DOHH2 (cell line): Measurements from ENCODE around the gene MRFAP1.

ENCODE experiments used
- H3F3A ChIP-seq: fragments of 200-600 bp; sonication (generic), shearing (Covaris generic); 2 replicates; pipeline ENCODE4 v1.6.0; 2016; ENCODE audit warnings: antibody characterized with exemption, mild to moderate bottlenecking; ENCODE audit not compliant: control insufficient read depth, insufficient read depth
- H3K27ac ChIP-seq: fragments of 200-600 bp; sonication (generic); 2 replicates; pipeline ENCODE4 v1.5.1; 2014; ENCODE audit warnings: low read depth, mild to moderate bottlenecking, low read length, moderate library complexity
- H3K27me3 ChIP-seq: fragments of 200-600 bp; sonication (generic); 2 replicates; pipeline ENCODE4 v1.6.1; 2014; ENCODE audit warnings: mild to moderate bottlenecking, low read length, mixed read lengths; ENCODE audit not compliant: control insufficient read depth
- H3K36me3 ChIP-seq: fragments of 200-600 bp; sonication (generic); 2 replicates; pipeline ENCODE4 v1.6.1; 2014; ENCODE audit warnings: mild to moderate bottlenecking, low read length, moderate library complexity, mixed read lengths; ENCODE audit not compliant: control insufficient read depth
- H3K4me1 ChIP-seq: fragments of 200-600 bp; sonication (generic); 2 replicates; pipeline ENCODE4 v1.6.1; 2014; ENCODE audit warnings: mild to moderate bottlenecking, low read length, mixed read lengths; ENCODE audit not compliant: control insufficient read depth
- H3K4me2 ChIP-seq: fragments of 200-600 bp; sonication (generic); 2 replicates; pipeline ENCODE4 v1.6.0; 2014; ENCODE audit warnings: mild to moderate bottlenecking, low read length, moderate library complexity
- H3K4me3 ChIP-seq: fragments of 200-600 bp; sonication (generic); 2 replicates; pipeline ENCODE4 v1.5.1; 2014; ENCODE audit warnings: mild to moderate bottlenecking, low read length, mixed read lengths
- H3K79me2 ChIP-seq: fragments of 200-600 bp; sonication (generic); 2 replicates; pipeline ENCODE4 v1.6.1; 2014; ENCODE audit warnings: mild to moderate bottlenecking, low read length, mixed read lengths; ENCODE audit not compliant: control insufficient read depth
- H3K9me2 ChIP-seq: fragments of 200-600 bp; sonication (generic); replicated peaks from 2 replicates; pipeline ENCODE4 v1.6.1; 2014; ENCODE audit warnings: mild to moderate bottlenecking, low read length, mixed read lengths; ENCODE audit not compliant: control insufficient read depth
- H3K9me3 ChIP-seq: fragments of 200-600 bp; sonication (generic); 2 replicates; pipeline ENCODE4 v1.6.1; 2014; ENCODE audit warnings: antibody characterized with exemption, low read length, mixed read lengths; ENCODE audit not compliant: control insufficient read depth, insufficient read depth
- H4K20me1 ChIP-seq: fragments of 200-600 bp; sonication (generic); 2 replicates; pipeline ENCODE4 v1.6.0; 2014; ENCODE audit warnings: low read depth, mild to moderate bottlenecking, antibody characterized with exemption, low read length, moderate library complexity; ENCODE audit not compliant: control insufficient read depth, insufficient read depth
- CTCF ChIP-seq: fragments of 200-600 bp; sonication (generic); IDR thresholded peaks from one replicate; pipeline ENCODE4 v1.5.1; 2014; ENCODE audit warnings: antibody characterized with exemption, mild to moderate bottlenecking, low read depth, low read length; ENCODE audit not compliant: poor library complexity, severe bottlenecking
- EZH2phosphoT487 ChIP-seq: fragments of 200-600 bp; sonication (generic); IDR thresholded peaks from 2 replicates; pipeline ENCODE4 v1.6.1; 2017; ENCODE audit warnings: borderline replicate concordance, mild to moderate bottlenecking, antibody characterized with exemption, low read length, moderate library complexity, mixed read lengths

MRFAP1 gene

DNA sequence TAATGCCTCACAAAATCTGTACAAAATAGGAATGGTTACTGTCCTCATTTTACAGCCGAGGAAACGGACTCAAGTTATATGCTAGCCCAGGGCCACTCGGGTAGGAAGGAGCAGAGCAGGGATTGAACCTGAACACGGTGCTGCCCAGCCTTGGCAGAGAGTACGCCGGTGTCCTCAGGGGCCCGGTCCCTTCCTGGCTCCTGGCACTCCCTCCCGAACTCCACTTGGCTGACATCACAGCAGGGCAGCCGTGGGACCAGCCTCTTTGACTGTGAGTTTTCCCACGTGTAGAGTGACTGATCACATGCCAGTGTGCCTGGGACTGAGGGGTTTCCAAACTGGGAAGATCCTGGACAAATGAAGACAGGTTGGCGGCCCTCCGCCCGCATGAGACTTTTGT lies 41.8 kb upstream of the MRFAP1 start:
- Histone ChIP-seq H3K9me2 (no peaks in the 10 kb centered on the region), H3K4me3 (no peak overlapping the region), H3K79me2 (no peaks in the 10 kb centered on the region), H4K20me1 (no peaks in the 10 kb centered on the region), H3K4me1 (no peaks in the 10 kb centered on the region), H3K36me3 (no peaks in the 10 kb centered on the region), H3K27ac (no peak overlapping the region), H3K27me3 (no peaks in the 10 kb centered on the region), H3F3A (no peaks in the 10 kb centered on the region), H3K4me2 (no peak overlapping the region), H3K9me3 (no peaks in the 10 kb centered on the region)
- TF ChIP-seq CTCF = no peak
- no peak for TF ChIP-seq EZH2phosphoT487

- no peaks in the 10 kb centered on the region for H3K27me3 ChIP-seq
- no peak overlapping the region for H3K4me2 ChIP-seq
- H3K27ac ChIP-seq = no peak overlapping the region
- no peak overlapping the region for H3K4me3 ChIP-seq
- H3K36me3 ChIP-seq = peaks cover 4% of the 10 kb centered on the region; the same call in 1 of the 2 replicates
- H3K9me2 ChIP-seq = no peaks in the 10 kb centered on the region
- no peaks in the 10 kb centered on the region for H3F3A ChIP-seq
- no peaks in the 10 kb centered on the region for H3K4me1 ChIP-seq
- H3K9me3 ChIP-seq = peaks cover 5% of the 10 kb centered on the region; the same call in 1 of the 2 replicates
- no peaks in the 10 kb centered on the region for H3K79me2 ChIP-seq
- TF ChIP-seq CTCF = no peak
- no peak for TF ChIP-seq EZH2phosphoT487
- H4K20me1 ChIP-seq = no peaks in the 10 kb centered on the region
Observed at GRCh38 chr4:6601661-6602250, 38.7 kb upstream of the MRFAP1 start.

- H3K9me3 ChIP-seq = peaks cover 5% of the 10 kb centered on the region; the same call in 1 of the 2 replicates
- H3K27me3 ChIP-seq = no peaks in the 10 kb centered on the region
- H3K4me2 ChIP-seq = no peak overlapping the region
- no peaks in the 10 kb centered on the region for H3F3A ChIP-seq
- no peaks in the 10 kb centered on the region for H3K9me2 ChIP-seq
- peaks cover 4% of the 10 kb centered on the region; the same call in 1 of the 2 replicates for H3K36me3 ChIP-seq
- no peaks in the 10 kb centered on the region for H3K79me2 ChIP-seq
- TF ChIP-seq EZH2phosphoT487 = no peak
- TF ChIP-seq CTCF = no peak
- no peak overlapping the region for H3K4me3 ChIP-seq
- no peak overlapping the region for H3K27ac ChIP-seq
- no peaks in the 10 kb centered on the region for H3K4me1 ChIP-seq
- no peaks in the 10 kb centered on the region for H4K20me1 ChIP-seq
Observed at GRCh38 chr4:6602289-6602688, 38.2 kb upstream of the MRFAP1 start.
